GM23338 (cell line): ENCODE data around the gene TMEM119. TPM values are rescaled to one million over a fixed set of nuclear protein-coding genes. Genes with fewer than 3 reads are reported as not detected.

Source experiments
- ATAC-seq: fragments of 200-7000 bp; cut with Tn5 transposase; 3 replicates; pipeline ENCODE4 v1.9.1; 2020
- DNase-seq: peaks from one replicate; pipeline ENCODE4 v3.0.0-alpha.2; 2015; ENCODE audit warnings: low spot score
- H2AFZ ChIP-seq: fragments of 200-600 bp; sonication (generic); 2 replicates; pipeline ENCODE4 v1.8.0; 2016; ENCODE audit warnings: antibody characterized with exemption, mild to moderate bottlenecking, moderate library complexity
- H3F3A ChIP-seq: fragments of 200-600 bp; sonication (generic); replicated peaks from 2 replicates; pipeline ENCODE4 v1.8.0; 2017; ENCODE audit warnings: antibody characterized with exemption, mixed run types, low read depth
- H3K27ac ChIP-seq: fragments of 200-600 bp; sonication (generic); 2 replicates; pipeline ENCODE4 v1.6.1; 2016; ENCODE audit warnings: low read depth
- H3K27me3 ChIP-seq: fragments of 200-600 bp; sonication (generic); 2 replicates; pipeline ENCODE4 v1.8.0; 2016; ENCODE audit warnings: mild to moderate bottlenecking, mixed run types, moderate library complexity; ENCODE audit not compliant: insufficient read depth
- H3K36me3 ChIP-seq: fragments of 200-600 bp; sonication (generic); 2 replicates; pipeline ENCODE4 v1.8.0; 2016; ENCODE audit warnings: mild to moderate bottlenecking; ENCODE audit not compliant: insufficient read depth
- H3K4me1 ChIP-seq: fragments of 200-600 bp; sonication (generic); 2 replicates; pipeline ENCODE4 v1.8.0; 2016; ENCODE audit warnings: mild to moderate bottlenecking, moderate library complexity; ENCODE audit not compliant: insufficient read depth
- H3K4me2 ChIP-seq: fragments of 200-600 bp; sonication (generic); 2 replicates; pipeline ENCODE4 v1.7.1; 2017; ENCODE audit warnings: mixed run types
- H3K4me3 ChIP-seq: fragments of 200-600 bp; sonication (generic); 2 replicates; pipeline ENCODE4 v1.6.1; 2016; ENCODE audit warnings: mixed run types
- H3K79me2 ChIP-seq: fragments of 200-600 bp; sonication (generic); replicated peaks from 2 replicates; pipeline ENCODE4 v1.8.0; 2017; ENCODE audit warnings: mild to moderate bottlenecking; ENCODE audit not compliant: insufficient read depth
- H3K9me2 ChIP-seq: fragments of 200-600 bp; sonication (generic); 2 replicates; pipeline ENCODE4 v1.8.0; 2017; ENCODE audit not compliant: insufficient read depth
- H4K20me1 ChIP-seq: fragments of 200-600 bp; sonication (generic); replicated peaks from 2 replicates; pipeline ENCODE4 v1.8.0; 2017; ENCODE audit warnings: mild to moderate bottlenecking; ENCODE audit not compliant: insufficient read depth
- H3K27ac Mint-ChIP-seq: 2 replicates; pipeline ENCODE4 v1.8.0; 2020; ENCODE audit warnings: inconsistent platforms, mild to moderate bottlenecking, moderate library complexity, mixed read lengths
- H3K27me3 Mint-ChIP-seq: 3 replicates; pipeline ENCODE4 v1.8.0; 2022; ENCODE audit warnings: low read depth, mild to moderate bottlenecking, moderate library complexity, mixed read lengths, inconsistent platforms; ENCODE audit not compliant: insufficient read depth, poor library complexity
- H3K36me3 Mint-ChIP-seq: 3 replicates; pipeline ENCODE4 v1.8.0; 2021; ENCODE audit warnings: low read depth, mild to moderate bottlenecking, inconsistent platforms, moderate library complexity, mixed read lengths
- H3K4me1 Mint-ChIP-seq: 3 replicates; pipeline ENCODE4 v1.8.0; 2020; ENCODE audit warnings: mild to moderate bottlenecking, inconsistent platforms, mixed read lengths
- H3K4me3 Mint-ChIP-seq: 3 replicates; pipeline ENCODE4 v1.8.0; 2021; ENCODE audit warnings: moderate library complexity, mild to moderate bottlenecking, inconsistent platforms, mixed read lengths
- H3K9me3 Mint-ChIP-seq: 3 replicates; pipeline ENCODE4 v1.8.0; 2020; ENCODE audit warnings: moderate library complexity, mild to moderate bottlenecking, inconsistent platforms, mixed read lengths
- CREB1 ChIP-seq: fragments of 250-450 bp; sonication (Bioruptor Pico); IDR thresholded peaks from 2 replicates; pipeline ENCODE4 v1.5.0; 2020; ENCODE audit warnings: low read depth, mild to moderate bottlenecking, moderate library complexity
- EZH2 ChIP-seq: fragments of 200-600 bp; sonication (generic); IDR thresholded peaks from one replicate; pipeline ENCODE4 v1.8.0; 2017; ENCODE audit warnings: antibody characterized with exemption, mild to moderate bottlenecking, low read depth; ENCODE audit not compliant: unreplicated experiment
- JUNB ChIP-seq: IDR thresholded peaks from one replicate; pipeline ENCODE4 v1.6.1; 2016; ENCODE audit warnings: antibody characterized with exemption; ENCODE audit not compliant: unreplicated experiment
- NANOG ChIP-seq: IDR thresholded peaks from 2 replicates; pipeline ENCODE4 v1.6.1; 2016; ENCODE audit warnings: antibody characterized with exemption, borderline replicate concordance
- POLR2AphosphoS5 ChIP-seq: IDR thresholded peaks from 2 replicates; pipeline ENCODE4 v1.6.1; 2016; ENCODE audit warnings: antibody characterized with exemption, low read depth
- STAT1 ChIP-seq: IDR thresholded peaks from one replicate; pipeline ENCODE4 v1.6.1; 2016; ENCODE audit warnings: antibody characterized with exemption; ENCODE audit not compliant: unreplicated experiment
- ZNF114 ChIP-seq: fragments of 250-450 bp; sonication (Bioruptor Pico); IDR thresholded peaks from 2 replicates; pipeline ENCODE4 v1.5.0; 2020; ENCODE audit warnings: mild to moderate bottlenecking, moderate library complexity
- ZNF331 ChIP-seq: fragments of 250-450 bp; sonication (Bioruptor Pico); IDR thresholded peaks from 2 replicates; pipeline ENCODE4 v1.5.0; 2020; ENCODE audit warnings: low read depth, mild to moderate bottlenecking, moderate library complexity
- polyA plus RNA-seq: library from polyadenylated mRNA; unstranded; fragments of >200 nt; fragmentation: Nextera tagmentation; extraction: Ambion mirVana; gene quantifications from 2 replicates; pipeline ENCODE4 v1.2.1, GENCODE V29; 2016
- total RNA-seq: library from RNA; depleted of rRNA; stranded (reverse); fragments of >200 nt; shearing (Covaris generic); gene quantifications from 2 replicates; pipeline ENCODE4 v1.2.3, GENCODE V29; 2014
- TF ChIP-seq, protein P1 (sequence below): IDR thresholded peaks from one replicate; pipeline ENCODE4 v1.6.1; 2018; ENCODE audit warnings: antibody characterized with exemption; ENCODE audit not compliant: unreplicated experiment
- TF ChIP-seq, protein P2 (sequence below): IDR thresholded peaks from 2 replicates; pipeline ENCODE4 v1.6.1; 2016; ENCODE audit warnings: antibody characterized with exemption
- TF ChIP-seq, protein P3 (sequence below), 2 experiments: fragments of 200-600 bp in 1 of 2; sonication (generic) in 1 of 2; conservative IDR thresholded peaks; 2 replicates each; pipeline versions ENCODE4 v1.5.1 to v1.6.1; 2016 to 2017; ENCODE audit warnings: antibody characterized with exemption in 2 of 2, low read depth in 2 of 2, mild to moderate bottlenecking in 2 of 2, moderate library complexity in 1 of 2
- TF ChIP-seq, protein P4 (sequence below): fragments of 250-450 bp; sonication (Bioruptor Pico); IDR thresholded peaks from 2 replicates; pipeline ENCODE4 v1.5.0; 2020; ENCODE audit warnings: mild to moderate bottlenecking, moderate library complexity

The TMEM119 gene
- total and polyA plus RNA-seq, 2 experiments from 2014 or later: 0.06 to 0.07 TPM

DNA sequence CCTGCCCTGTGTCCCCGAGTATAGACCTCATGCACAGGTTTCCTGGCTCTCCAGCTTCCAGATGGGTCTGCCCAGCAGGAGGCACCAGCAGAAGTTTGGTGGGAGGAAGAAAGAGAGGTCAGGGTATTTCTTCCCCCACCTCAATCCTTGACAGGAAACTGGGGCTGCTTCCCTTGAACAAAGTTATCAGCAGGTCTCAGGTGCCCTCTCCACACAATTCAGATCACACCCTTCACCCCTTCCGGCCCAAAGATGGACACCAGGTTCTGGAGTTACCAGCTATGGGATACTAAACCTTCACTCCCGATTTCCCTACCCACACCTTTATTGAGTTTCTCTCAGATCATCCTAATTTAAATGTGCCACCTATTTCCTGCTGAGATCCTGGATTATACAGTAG lies 38.1 kb downstream of the TMEM119 start (continued):
- TF ChIP-seq CREB1 (CRISPR knock-in tag) (no peak), STAT1 (no peak), ZNF114 (CRISPR knock-in tag) (no peak)

DNA sequence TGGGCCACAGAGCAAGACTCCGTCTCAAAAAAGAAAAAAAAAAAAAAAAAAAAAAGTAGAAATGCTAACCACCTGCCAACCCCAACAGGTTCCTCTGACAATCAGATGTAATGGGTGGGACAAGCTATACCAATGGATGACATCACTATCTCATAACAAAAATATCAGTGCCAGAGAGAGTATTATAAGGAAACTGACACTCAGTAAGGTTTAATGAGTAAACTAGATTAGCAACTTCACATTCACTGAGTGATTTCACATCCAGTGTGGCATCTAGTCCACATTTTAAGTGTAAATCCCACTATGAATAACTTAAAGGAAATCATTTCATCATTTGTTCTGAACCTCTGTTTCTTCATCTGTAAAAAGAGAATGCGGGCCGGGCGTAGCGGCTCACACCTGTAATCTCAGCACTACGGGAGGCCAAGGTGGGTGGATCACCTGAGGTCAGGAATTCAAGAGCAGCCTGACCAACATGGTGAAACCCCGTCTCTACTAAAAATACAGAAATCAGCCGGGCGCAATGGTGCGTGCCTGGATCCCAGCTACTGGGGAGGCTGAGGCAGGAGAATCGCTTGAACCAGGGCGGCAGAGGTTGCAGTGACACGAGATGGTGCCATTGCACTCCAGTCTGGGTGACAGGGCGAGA lies 38.8 kb downstream of the TMEM119 start:
- H3F3A ChIP-seq: no peaks in the 10 kb centered on the region
- TF ChIP-seq ZNF114 (CRISPR knock-in tag) (no peak), STAT1 (no peak), EZH2 (no peak), NANOG (no peak), JUNB (no peak), ZNF331 (CRISPR knock-in tag) (no peak), POLR2AphosphoS5 (no peak)
- TF ChIP-seq, protein P1, sequence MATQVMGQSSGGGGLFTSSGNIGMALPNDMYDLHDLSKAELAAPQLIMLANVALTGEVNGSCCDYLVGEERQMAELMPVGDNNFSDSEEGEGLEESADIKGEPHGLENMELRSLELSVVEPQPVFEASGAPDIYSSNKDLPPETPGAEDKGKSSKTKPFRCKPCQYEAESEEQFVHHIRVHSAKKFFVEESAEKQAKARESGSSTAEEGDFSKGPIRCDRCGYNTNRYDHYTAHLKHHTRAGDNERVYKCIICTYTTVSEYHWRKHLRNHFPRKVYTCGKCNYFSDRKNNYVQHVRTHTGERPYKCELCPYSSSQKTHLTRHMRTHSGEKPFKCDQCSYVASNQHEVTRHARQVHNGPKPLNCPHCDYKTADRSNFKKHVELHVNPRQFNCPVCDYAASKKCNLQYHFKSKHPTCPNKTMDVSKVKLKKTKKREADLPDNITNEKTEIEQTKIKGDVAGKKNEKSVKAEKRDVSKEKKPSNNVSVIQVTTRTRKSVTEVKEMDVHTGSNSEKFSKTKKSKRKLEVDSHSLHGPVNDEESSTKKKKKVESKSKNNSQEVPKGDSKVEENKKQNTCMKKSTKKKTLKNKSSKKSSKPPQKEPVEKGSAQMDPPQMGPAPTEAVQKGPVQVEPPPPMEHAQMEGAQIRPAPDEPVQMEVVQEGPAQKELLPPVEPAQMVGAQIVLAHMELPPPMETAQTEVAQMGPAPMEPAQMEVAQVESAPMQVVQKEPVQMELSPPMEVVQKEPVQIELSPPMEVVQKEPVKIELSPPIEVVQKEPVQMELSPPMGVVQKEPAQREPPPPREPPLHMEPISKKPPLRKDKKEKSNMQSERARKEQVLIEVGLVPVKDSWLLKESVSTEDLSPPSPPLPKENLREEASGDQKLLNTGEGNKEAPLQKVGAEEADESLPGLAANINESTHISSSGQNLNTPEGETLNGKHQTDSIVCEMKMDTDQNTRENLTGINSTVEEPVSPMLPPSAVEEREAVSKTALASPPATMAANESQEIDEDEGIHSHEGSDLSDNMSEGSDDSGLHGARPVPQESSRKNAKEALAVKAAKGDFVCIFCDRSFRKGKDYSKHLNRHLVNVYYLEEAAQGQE: no peak
- TF ChIP-seq, protein P2, sequence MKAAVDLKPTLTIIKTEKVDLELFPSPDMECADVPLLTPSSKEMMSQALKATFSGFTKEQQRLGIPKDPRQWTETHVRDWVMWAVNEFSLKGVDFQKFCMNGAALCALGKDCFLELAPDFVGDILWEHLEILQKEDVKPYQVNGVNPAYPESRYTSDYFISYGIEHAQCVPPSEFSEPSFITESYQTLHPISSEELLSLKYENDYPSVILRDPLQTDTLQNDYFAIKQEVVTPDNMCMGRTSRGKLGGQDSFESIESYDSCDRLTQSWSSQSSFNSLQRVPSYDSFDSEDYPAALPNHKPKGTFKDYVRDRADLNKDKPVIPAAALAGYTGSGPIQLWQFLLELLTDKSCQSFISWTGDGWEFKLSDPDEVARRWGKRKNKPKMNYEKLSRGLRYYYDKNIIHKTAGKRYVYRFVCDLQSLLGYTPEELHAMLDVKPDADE: no peak
- TF ChIP-seq, protein P3, sequence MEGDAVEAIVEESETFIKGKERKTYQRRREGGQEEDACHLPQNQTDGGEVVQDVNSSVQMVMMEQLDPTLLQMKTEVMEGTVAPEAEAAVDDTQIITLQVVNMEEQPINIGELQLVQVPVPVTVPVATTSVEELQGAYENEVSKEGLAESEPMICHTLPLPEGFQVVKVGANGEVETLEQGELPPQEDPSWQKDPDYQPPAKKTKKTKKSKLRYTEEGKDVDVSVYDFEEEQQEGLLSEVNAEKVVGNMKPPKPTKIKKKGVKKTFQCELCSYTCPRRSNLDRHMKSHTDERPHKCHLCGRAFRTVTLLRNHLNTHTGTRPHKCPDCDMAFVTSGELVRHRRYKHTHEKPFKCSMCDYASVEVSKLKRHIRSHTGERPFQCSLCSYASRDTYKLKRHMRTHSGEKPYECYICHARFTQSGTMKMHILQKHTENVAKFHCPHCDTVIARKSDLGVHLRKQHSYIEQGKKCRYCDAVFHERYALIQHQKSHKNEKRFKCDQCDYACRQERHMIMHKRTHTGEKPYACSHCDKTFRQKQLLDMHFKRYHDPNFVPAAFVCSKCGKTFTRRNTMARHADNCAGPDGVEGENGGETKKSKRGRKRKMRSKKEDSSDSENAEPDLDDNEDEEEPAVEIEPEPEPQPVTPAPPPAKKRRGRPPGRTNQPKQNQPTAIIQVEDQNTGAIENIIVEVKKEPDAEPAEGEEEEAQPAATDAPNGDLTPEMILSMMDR (conservative IDR thresholded peaks at IDR 0.05; ENCODE audit: low read depth in 2 of 2): no peak
- TF ChIP-seq, protein P4, sequence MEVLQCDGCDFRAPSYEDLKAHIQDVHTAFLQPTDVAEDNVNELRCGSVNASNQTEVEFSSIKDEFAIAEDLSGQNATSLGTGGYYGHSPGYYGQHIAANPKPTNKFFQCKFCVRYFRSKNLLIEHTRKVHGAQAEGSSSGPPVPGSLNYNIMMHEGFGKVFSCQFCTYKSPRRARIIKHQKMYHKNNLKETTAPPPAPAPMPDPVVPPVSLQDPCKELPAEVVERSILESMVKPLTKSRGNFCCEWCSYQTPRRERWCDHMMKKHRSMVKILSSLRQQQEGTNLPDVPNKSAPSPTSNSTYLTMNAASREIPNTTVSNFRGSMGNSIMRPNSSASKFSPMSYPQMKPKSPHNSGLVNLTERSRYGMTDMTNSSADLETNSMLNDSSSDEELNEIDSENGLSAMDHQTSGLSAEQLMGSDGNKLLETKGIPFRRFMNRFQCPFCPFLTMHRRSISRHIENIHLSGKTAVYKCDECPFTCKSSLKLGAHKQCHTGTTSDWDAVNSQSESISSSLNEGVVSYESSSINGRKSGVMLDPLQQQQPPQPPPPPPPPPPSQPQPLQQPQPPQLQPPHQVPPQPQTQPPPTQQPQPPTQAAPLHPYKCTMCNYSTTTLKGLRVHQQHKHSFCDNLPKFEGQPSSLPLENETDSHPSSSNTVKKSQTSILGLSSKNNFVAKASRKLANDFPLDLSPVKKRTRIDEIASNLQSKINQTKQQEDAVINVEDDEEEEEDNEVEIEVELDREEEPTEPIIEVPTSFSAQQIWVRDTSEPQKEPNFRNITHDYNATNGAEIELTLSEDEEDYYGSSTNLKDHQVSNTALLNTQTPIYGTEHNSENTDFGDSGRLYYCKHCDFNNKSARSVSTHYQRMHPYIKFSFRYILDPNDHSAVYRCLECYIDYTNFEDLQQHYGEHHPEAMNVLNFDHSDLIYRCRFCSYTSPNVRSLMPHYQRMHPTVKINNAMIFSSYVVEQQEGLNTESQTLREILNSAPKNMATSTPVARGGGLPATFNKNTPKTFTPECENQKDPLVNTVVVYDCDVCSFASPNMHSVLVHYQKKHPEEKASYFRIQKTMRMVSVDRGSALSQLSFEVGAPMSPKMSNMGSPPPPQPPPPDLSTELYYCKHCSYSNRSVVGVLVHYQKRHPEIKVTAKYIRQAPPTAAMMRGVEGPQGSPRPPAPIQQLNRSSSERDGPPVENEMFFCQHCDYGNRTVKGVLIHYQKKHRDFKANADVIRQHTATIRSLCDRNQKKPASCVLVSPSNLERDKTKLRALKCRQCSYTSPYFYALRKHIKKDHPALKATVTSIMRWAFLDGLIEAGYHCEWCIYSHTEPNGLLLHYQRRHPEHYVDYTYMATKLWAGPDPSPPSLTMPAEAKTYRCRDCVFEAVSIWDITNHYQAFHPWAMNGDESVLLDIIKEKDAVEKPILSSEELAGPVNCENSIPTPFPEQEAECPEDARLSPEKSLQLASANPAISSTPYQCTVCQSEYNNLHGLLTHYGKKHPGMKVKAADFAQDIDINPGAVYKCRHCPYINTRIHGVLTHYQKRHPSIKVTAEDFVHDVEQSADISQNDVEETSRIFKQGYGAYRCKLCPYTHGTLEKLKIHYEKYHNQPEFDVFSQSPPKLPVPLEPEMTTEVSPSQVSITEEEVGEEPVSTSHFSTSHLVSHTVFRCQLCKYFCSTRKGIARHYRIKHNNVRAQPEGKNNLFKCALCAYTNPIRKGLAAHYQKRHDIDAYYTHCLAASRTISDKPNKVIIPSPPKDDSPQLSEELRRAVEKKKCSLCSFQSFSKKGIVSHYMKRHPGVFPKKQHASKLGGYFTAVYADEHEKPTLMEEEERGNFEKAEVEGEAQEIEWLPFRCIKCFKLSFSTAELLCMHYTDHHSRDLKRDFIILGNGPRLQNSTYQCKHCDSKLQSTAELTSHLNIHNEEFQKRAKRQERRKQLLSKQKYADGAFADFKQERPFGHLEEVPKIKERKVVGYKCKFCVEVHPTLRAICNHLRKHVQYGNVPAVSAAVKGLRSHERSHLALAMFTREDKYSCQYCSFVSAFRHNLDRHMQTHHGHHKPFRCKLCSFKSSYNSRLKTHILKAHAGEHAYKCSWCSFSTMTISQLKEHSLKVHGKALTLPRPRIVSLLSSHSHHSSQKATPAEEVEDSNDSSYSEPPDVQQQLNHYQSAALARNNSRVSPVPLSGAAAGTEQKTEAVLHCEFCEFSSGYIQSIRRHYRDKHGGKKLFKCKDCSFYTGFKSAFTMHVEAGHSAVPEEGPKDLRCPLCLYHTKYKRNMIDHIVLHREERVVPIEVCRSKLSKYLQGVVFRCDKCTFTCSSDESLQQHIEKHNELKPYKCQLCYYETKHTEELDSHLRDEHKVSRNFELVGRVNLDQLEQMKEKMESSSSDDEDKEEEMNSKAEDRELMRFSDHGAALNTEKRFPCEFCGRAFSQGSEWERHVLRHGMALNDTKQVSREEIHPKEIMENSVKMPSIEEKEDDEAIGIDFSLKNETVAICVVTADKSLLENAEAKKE (CRISPR knock-in tag): no peak

More for the DNA sequence above, 38.8 kb downstream of the TMEM119 start:
- no peak for ATAC-seq
- H2AFZ ChIP-seq: no peak overlapping the region
- peaks cover 83% of the 10 kb centered on the region for H3K79me2 ChIP-seq
- H3K4me1 ChIP-seq: no peaks in the 10 kb centered on the region; the same call in 1 of the 2 replicates
- peak overlapping the region; percentile 76; the same call in 1 of the 2 replicates for H3K4me2 ChIP-seq
- Mint-ChIP-seq H3K4me3 (peak overlapping the region; percentile 100), H3K36me3 (peaks cover 21% of the 10 kb centered on the region; the same call in 2 of the 3 replicates), H3K27me3 (no peaks in the 10 kb centered on the region), H3K9me3 (no peaks in the 10 kb centered on the region; the same call in 2 of the 3 replicates), H3K4me1 (peaks cover 28% of the 10 kb centered on the region), H3K27ac (no peak overlapping the region)
- H4K20me1 ChIP-seq: peaks cover 46% of the 10 kb centered on the region
- H3K9me2 ChIP-seq: no peaks in the 10 kb centered on the region
- no peak for DNase-seq
- H3K27me3 ChIP-seq: no peaks in the 10 kb centered on the region
- H3K36me3 ChIP-seq: peaks cover 1% of the 10 kb centered on the region
- H3K4me3 ChIP-seq: no peak overlapping the region; the same call in 1 of the 2 replicates
- no peak overlapping the region for H3K27ac ChIP-seq
